Measurements from ENCODE around the gene NGDN. TPM values are rescaled to one million over a fixed set of nuclear protein-coding genes. Genes with fewer than 3 reads are reported as not detected.

NGDN gene
- total and polyA plus RNA-seq, 2 of the 8 experiments (the other 6 are each of a cell fraction or from before 2014, with no cell fraction given): 39.8 to 48.8 TPM

- H3K9me3 ChIP-seq (ENCODE audit: insufficient read depth in 2 of 2, low read depth in 1 of 2, low read length in 1 of 2): no peaks in the 10 kb centered on the region
- peak overlapping the region in 1 of 4 experiments; percentile 22; a peak in 1 of 7 replicates for H3K9ac ChIP-seq (replicated peaks in 1 of 4; ENCODE audit: extremely low read depth in 1 of 4, low read depth in 3 of 4, low read length in 3 of 4)
- peak overlapping the region; percentile 35 to 65 for H3K4me2 ChIP-seq (ENCODE audit: insufficient read depth in 1 of 2, low read depth in 2 of 2, low read length in 2 of 2)
- H3K14ac ChIP-seq (ENCODE audit: insufficient read length): no peak overlapping the region
- H2BK12ac ChIP-seq (ENCODE audit: low read depth, low read length): no peak overlapping the region; the same call in 1 of the 2 replicates
- no peak overlapping the region for H2BK15ac ChIP-seq (ENCODE audit: low read length)
- H4K91ac ChIP-seq (replicated peaks; ENCODE audit: insufficient read length, low read length): peak overlapping the region; percentile 26
- H2BK20ac ChIP-seq (ENCODE audit: low read length): no peak overlapping the region
- H4K8ac ChIP-seq (ENCODE audit: extremely low read depth, insufficient read depth, low read length): peak overlapping the region; percentile 98
- H3K27ac ChIP-seq (ENCODE audit: low read depth, low read length): peak overlapping the region; percentile 76
- H3K79me2 ChIP-seq (ENCODE audit: control insufficient read depth in 1 of 2, insufficient read depth in 2 of 2, low read length in 2 of 2): peaks cover 0 to 16% of the 10 kb centered on the region in 2 experiments; a peak in 3 of 4 replicates
- WGBS, 2 experiments (ENCODE audit: extremely low coverage in 1 of 2, insufficient coverage in 1 of 2, insufficient read length in 1 of 2, insufficient replicate concordance in 2 of 2, low coverage in 1 of 2, low lambda C conversion rate in 2 of 2, missing lambda C conversion rate in 1 of 2): 71% methylated on average over 15 of the region's 15 CpGs; no CpG with 5 or more reads in 1 of the 2 experiments
- H2AK5ac ChIP-seq (ENCODE audit: low read depth, low read length): no peak overlapping the region
- H3K4me1 ChIP-seq (replicated peaks in 1 of 4; ENCODE audit: control insufficient read depth in 3 of 4, insufficient read depth in 4 of 4, low read length in 3 of 4): peaks cover 0 to 3% (median 0%) of the 10 kb centered on the region in 4 experiments; a peak in 1 of 7 replicates
- H2BK120ac ChIP-seq (replicated peaks; ENCODE audit: low read depth, low read length): no peak overlapping the region
- H3K23me2 ChIP-seq (ENCODE audit: low read depth, low read length): no peaks in the 10 kb centered on the region
- no peaks in the 10 kb centered on the region for H3K27me3 ChIP-seq (replicated peaks in 1 of 4; ENCODE audit: control insufficient read depth in 3 of 4, extremely low read depth in 1 of 4, insufficient read depth in 3 of 4, low read length in 3 of 4)
- FAIRE-seq: no peak
- H2BK5ac ChIP-seq (ENCODE audit: low read depth, low read length): peak overlapping the region; percentile 62
- no peaks in the 10 kb centered on the region for H4K20me1 ChIP-seq (replicated peaks in 1 of 2; ENCODE audit: control insufficient read depth in 1 of 2, insufficient read depth in 2 of 2, low read length in 2 of 2)
- H2AFZ ChIP-seq (ENCODE audit: low read length): peak overlapping the region; percentile 74
- peak overlapping the region; percentile 36 for H3K56ac ChIP-seq (replicated peaks; ENCODE audit: insufficient read length, low read depth, low read length)
- H3K4ac ChIP-seq (replicated peaks; ENCODE audit: insufficient read length, low read depth, low read length): peak overlapping the region; percentile 11
- H3K18ac ChIP-seq (ENCODE audit: extremely low read depth, low read length): peak overlapping the region; percentile 91; the same call in 1 of the 2 replicates
- peak overlapping the region in 2 of 4 experiments; percentile 21 to 89; a peak in 4 of 8 replicates for H3K4me3 ChIP-seq (ENCODE audit: extremely low read depth in 1 of 4, insufficient read depth in 2 of 4, low read depth in 3 of 4, low read length in 4 of 4)
- peak; percentile 55; the same call in 1 of the 2 replicates for TF ChIP-seq PHF8 (conservative IDR thresholded peaks at IDR 0.05; ENCODE audit: low read depth, low read length)
- TF ChIP-seq CTBP2 (IDR thresholded peaks at IDR 0.05; ENCODE audit: borderline replicate concordance, insufficient read depth, insufficient read length, low read length): no peak
- POLR2A ChIA-PET (ENCODE audit: partially characterized antibody): interaction anchor here (0.7 to 22.8 kb wide), 5 partner anchors 14 to 186 kb away, joined by 3 to 944 read pairs (median 4); partner anchors contain the start of genes AP1G2, THTPA and ZFHX2
- no peaks in the 10 kb centered on the region for H3K79me1 ChIP-seq (ENCODE audit: low read depth, low read length)
- peak overlapping the region; percentile 84 for H4K5ac ChIP-seq (ENCODE audit: insufficient read length, low read depth, low read length)
- H3K36me3 ChIP-seq (ENCODE audit: control insufficient read depth in 2 of 4, insufficient read depth in 4 of 4, low read length in 3 of 4): peaks cover 2 to 14% (median 10%) of the 10 kb centered on the region in 4 experiments; a peak in 5 of 8 replicates
- CTCF ChIA-PET (ENCODE audit: partially characterized antibody): interaction anchor here (0.6 to 26.8 kb wide), 16 partner anchors 12 to 455 kb away, joined by 3 to 2092 read pairs (median 4); partner anchors contain the start of genes AP1G2, THTPA and ZFHX2
- no peak overlapping the region for H3K23ac ChIP-seq (ENCODE audit: insufficient read length)
- no peak for DNase-seq (ENCODE audit: low read depth in 1 of 2, low spot score in 2 of 2)
Measured at GRCh38 chr14:23468704-23469126, 788 bp upstream of the NGDN start.
